SKM-1 treated with dmso at 0.1 percent for 144 hours (cell line): Measurements from ENCODE around the gene ARID5B.
A peak's percentile ranks its signal among the peaks of the same experiment; 100 is the strongest.

Source experiments
- DNase-seq: peaks from one replicate; lab custom pipeline; 2025; ENCODE audit not compliant: unreplicated experiment; lab: John Stamatoyannopoulos, UW

ARID5B gene

DNA sequence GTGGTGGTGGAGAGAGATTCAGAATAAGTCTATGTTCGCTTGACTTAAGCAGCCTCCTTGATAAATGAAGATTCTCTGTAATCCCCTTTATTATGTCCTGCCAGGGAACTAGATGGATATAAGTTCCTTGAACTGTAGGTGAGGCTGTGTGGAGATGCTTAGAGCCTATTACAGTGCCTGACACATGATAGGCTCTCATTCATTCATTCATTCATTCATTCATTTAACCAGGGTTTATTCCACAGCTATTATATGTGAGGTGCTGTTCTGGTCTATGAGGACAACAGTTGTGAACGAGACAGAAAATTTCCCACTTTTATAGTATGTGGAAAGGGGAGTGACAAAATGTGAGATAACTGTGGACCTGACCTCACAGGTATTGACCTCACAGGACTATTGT, 105.6 kb downstream of the ARID5B start:
- DNase-seq, result no peak

- DNase-seq, result no peak
Observed at GRCh38 chr10:62008196-62008595, 106.7 kb downstream of the ARID5B start.

- no peak for DNase-seq
Observed at GRCh38 chr10:62008946-62009345, 107.4 kb downstream of the ARID5B start.

DNA sequence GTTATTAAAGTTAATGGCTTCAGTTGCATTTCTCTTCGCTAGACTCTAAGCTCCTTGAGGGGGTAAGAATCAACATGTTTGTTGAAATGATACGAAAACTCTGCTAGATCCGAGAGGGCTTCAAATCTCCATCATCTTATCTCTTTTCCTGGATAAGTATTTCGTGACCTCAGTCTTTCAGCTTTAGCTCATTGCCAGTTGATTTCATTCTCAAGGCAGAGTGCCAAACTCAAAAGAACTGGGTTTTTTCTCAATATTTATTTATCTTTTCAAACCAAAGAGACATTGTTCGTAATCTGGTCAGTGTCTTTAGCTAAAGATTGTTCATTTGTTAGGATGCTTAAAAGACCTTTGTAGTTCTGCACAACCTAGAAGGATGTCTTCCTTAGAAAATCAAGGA, 108.9 kb downstream of the ARID5B start:
- no peak for DNase-seq

DNA sequence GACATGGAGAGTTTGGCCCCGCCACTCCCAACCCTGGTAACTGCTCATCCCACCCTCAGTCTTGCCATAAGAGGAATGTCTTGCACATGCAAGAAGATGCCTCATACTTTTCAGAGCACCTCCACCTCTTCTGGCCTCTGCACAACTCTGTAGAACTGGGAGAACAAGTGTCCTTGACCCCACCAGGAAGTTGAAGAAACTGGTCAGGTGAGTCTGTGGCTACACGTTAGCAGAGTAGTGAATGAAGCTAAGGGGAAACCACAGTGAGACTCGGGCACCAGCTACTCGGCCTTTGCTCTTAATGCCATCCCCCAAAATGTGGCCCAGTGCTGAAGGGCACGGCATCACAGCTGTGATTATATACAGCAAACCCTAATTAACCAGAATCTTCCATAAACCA, 110.1 kb downstream of the ARID5B start:
- DNase-seq, result no peak

DNA sequence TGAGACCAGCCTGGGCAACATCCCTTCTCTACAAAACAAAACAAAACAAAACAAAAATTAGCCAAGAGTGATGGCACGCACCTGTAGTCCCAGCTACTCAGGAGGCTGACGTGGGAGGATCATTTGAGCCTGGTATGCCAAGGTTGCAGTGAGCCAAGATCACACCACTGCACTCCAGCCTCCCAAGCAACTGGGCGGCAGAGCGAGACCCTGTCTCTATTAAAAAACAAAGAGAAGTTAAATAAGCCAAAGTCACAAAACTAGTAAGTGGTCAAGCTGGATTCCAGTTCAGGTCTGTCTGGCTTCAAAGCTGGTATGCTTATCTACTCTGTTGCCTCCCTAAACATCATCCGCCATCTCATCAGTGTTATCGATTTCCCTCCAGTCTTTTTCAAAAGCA, 110.8 kb downstream of the ARID5B start:
- no peak for DNase-seq

- no peak for DNase-seq
Observed at GRCh38 chr10:62014510-62014909, 113.0 kb downstream of the ARID5B start.

- DNase-seq, result no peak
Observed at GRCh38 chr10:62015994-62016393, 114.5 kb downstream of the ARID5B start.

DNA sequence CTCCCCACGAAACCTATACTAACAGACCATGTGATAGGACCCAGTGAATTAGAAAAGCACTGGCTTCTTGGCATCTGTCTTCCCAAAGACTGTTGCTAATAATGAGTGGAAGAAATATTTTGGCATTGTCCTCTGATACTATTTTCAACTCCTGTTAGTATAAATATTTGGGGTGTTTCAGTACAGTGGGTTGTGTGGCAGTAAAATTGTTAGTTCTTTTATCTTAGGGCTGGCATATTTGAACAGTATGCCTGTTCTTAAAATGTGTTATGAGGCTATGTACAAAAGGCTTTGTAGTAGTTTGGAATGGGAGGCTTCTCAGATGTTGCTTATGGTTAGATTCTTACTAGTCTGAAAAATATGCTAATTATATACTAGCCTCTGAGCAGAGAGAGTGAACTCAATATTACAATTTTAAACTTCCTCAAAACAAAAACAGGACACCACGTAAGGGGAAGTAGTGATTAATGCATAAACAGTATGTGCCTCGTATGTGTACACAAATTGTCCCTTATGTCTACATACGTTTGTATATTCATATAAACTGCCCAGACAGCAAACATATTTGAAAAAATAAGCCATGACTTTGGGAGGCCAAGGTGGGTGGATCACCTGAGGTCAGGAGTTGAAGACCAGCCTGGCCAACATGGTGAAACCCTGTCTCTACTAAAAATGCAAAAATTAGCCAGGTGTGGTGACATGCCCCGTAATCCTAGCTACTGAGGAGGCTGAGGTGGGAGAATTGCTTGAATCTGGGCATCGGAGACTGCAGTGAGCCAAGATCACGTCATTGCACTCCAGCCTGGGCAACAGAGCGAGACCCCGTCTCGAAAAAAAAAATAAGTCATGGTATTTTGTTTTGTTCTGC, 115.4 kb downstream of the ARID5B start:
- DNase-seq, result peak; percentile 17

GRCh38 chr10:62017491-62017870, 116.0 kb downstream of the ARID5B start:
- no peak for DNase-seq

GRCh38 chr10:62018131-62018911, 116.8 kb downstream of the ARID5B start:
- DNase-seq, result no peak

DNA sequence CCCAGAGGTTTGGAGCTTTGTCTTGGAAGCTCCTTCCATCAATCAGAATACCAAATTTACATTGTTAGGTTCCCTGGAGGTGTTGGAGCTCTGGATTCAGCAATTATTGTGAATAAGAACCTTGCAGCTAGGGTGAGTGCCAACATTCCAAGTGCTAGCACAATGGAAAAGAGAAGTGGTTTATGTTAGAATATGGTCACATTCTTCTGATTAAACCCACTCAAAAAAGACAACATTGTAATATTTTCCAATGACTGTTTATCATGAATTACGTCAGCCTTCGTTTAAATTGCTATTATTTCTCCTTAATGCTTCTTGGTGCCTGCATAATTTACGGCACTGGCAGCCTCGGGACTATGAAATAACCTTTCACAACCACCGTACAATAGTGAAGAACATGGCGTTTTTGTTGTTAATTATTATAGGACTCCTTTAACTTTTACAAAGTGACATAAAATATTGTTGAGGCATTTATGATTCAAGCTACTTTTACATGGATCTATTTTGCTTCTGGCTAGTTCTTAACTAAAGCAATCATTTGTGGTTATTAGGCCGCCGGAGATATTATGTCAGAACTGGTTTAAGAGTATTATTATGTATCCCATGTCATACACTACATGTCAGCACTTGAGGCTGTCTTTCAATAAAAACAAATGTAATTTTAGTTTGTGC, 117.7 kb downstream of the ARID5B start:
- DNase-seq, result no peak

DNA sequence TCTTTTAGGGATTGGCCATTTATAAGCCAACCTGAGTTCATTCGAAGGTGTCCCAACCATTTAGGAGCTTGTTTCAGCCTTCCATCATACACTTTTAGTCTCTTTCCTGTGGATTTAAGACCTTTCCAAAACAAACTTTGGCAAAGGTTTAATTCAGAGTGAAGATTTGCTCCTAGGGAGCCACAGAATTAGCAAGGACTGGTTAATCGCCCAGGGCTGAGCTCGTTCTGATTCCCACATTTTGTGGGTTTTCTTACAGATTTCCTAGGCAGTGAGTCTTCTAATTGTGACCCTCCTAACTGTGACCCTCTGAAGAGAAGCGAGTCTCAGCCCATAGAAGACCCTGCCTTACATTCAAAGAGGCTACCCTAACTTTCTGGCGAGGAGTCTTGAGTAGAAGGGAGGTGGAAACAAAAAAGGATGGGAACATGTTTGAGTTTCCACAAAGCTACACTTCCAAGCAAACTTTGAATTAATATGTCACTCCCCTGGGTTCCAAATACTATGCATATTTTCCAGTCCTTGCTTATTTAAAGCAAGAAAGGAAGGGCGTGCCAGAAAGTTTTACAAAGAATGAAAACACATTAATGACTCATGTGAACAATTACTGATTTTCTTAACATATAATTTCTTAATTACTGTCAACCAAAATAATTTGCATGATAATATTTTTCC, 118.3 kb downstream of the ARID5B start:
- DNase-seq, result no peak

DNA sequence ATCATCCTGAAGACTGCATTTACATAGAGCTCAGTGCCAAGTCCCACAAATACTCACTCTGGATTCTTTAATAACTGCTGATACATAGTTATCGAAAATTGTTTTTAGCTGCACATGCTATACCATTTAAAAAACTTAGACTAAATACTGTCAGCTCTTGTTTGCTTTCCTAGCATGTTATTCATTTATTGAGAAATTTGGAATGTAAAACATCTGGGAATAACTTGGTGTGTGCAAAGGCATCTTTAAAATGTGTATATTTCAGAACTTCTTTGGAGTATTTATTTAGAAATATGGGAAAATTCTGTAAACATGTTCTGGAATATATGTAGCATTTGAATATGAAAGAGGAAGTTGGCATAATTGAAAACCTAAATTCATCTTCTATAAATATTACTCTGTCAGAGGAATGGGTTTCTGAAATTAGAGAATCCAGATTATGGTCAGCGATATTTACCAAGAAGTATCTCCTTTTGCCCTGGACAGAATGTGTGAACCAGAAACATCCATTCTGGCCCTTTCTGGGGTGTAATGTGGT, 119.7 kb downstream of the ARID5B start:
- no peak for DNase-seq

GRCh38 chr10:62021978-62022802, 120.7 kb downstream of the ARID5B start:
- no peak for DNase-seq

GRCh38 chr10:62022830-62023229, 121.3 kb downstream of the ARID5B start:
- DNase-seq, result no peak

DNA sequence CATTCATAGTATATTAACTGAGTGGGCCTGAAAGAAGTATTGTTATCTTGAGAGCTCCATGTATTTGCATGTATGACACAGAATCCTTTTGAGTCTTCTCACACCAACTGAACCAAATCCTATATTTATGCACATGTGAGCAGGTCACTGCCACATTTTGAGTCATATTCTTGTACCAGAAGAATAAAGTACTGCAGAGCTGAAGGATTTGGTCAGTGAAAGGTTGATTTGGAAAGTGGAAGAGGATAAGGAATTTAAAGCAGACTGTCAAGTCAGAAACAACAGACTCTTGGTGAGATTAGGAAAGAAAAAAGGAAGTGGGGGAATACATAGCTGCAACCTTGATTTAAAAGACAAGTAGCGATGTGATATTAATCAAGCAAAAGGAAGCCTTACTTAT, 121.8 kb downstream of the ARID5B start:
- no peak for DNase-seq

- DNase-seq, result no peak
Observed at GRCh38 chr10:62024026-62024701, 122.7 kb downstream of the ARID5B start.

DNA sequence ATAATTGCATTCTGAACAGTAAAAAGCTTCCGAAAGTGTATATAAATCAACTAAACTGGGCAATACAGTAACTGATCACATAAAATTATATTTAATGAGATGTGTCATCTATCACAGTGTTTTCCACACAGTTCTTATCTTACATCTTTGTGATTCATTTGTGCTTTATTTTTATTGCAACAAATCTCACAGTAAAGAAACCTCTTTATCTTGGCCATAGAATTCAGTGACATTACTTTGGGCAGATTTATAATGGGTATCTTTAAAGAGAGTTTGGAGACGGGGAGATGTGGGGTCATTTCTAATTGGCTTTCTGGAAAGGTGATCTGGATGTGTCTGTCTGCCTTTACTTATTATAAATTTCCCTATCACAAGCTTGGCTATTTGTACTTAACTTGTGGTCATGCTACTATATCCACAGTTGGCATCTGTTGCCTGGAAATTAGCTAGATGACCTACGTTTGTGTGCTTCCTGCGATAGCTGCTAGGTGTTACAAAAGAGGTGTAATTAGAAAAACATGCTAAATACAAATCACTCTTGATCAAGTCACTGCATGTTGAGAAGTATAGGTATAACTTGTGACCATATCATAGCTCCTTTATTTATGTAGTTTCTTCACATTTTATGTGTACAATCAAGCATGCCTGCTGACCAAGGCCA, 123.8 kb downstream of the ARID5B start:
- DNase-seq, result no peak
